GM12878 (cell line): ENCODE data around the gene USP16. TPM values are rescaled to one million over a fixed set of nuclear protein-coding genes. Genes with fewer than 3 reads are reported as not detected.

Experiments
- ATAC-seq: fragments of 200-7000 bp; cut with Tn5 transposase; 3 replicates; pipeline ENCODE4 v1.9.1; 2020; ENCODE audit warnings: mild to moderate bottlenecking, moderate library complexity
- BruUV-seq: library from RNA; stranded (reverse); fragments of 400-500 nt; replicated peaks from 2 replicates; lab custom pipeline; 2021; lab: Mats Ljungman, UMichigan
- CTCF ChIA-PET: fragments of 300-600 bp; sonication (Branson Sonifier 250); formaldehyde crosslinking; extraction: SDS; loops from one replicate; lab custom pipeline; 2021; ENCODE audit warnings: inconsistent platforms; lab: Yijun Ruan, JAX
- POLR2A ChIA-PET: fragments of 350-600 bp; formaldehyde crosslinking; extraction: SDS; loops from one replicate; lab custom pipeline; 2021; ENCODE audit warnings: inconsistent platforms; lab: Charles Lee
- RAD21 ChIA-PET: fragments of 300-600 bp; sonication (Branson Sonifier 250); formaldehyde crosslinking; loops from one replicate; lab custom pipeline; 2023; ENCODE audit warnings: antibody characterized with exemption; ENCODE audit not compliant: unreplicated experiment; lab: Charles Lee
- SMC1A ChIA-PET: fragments of 300-600 bp; sonication (Branson Sonifier 250); formaldehyde crosslinking; loops from one replicate; lab custom pipeline; 2023; ENCODE audit not compliant: unreplicated experiment, uncharacterized antibody; lab: Charles Lee
- DNase-seq: peaks from one replicate; pipeline ENCODE4 v3.0.0-alpha.2; 2011; ENCODE audit warnings: low read depth, low spot score
- FAIRE-seq: peaks from 3 replicates; lab custom pipeline; 2011; peaks lifted over from hg19 to GRCh38; lab: Jason Lieb, UNC
- H2AFZ ChIP-seq: 2 replicates; pipeline ENCODE4 v1.6.0; 2011; ENCODE audit warnings: low read depth, low read length, control low read depth; ENCODE audit not compliant: control insufficient read depth
- H3K27ac ChIP-seq: 2 replicates; pipeline ENCODE4 v1.5.1; 2011; ENCODE audit warnings: control low read depth; ENCODE audit not compliant: control insufficient read depth, insufficient read depth
- H3K27me3 ChIP-seq, 2 experiments: replicated peaks in 1 of 2; 2 replicates each; pipeline versions ENCODE4 v1.6.0 to v1.6.1; 2011; ENCODE audit warnings: low read length in 1 of 2; ENCODE audit not compliant: control insufficient read depth in 2 of 2, insufficient read depth in 2 of 2
- H3K36me3 ChIP-seq, 2 experiments: 2 replicates each; pipeline ENCODE4 v1.5.1; 2011; ENCODE audit warnings: low read length in 1 of 2; ENCODE audit not compliant: control insufficient read depth in 2 of 2, insufficient read depth in 2 of 2
- H3K4me1 ChIP-seq: 2 replicates; pipeline ENCODE4 v1.6.1; 2011; ENCODE audit warnings: mild to moderate bottlenecking, low read length, moderate library complexity, mixed read lengths; ENCODE audit not compliant: control insufficient read depth, insufficient read depth
- H3K4me2 ChIP-seq: 2 replicates; pipeline ENCODE4 v1.6.0; 2011; ENCODE audit warnings: control low read depth; ENCODE audit not compliant: control insufficient read depth, insufficient read depth
- H3K4me3 ChIP-seq: fragments of 200-600 bp; sonication (generic); 2 replicates; pipeline ENCODE4 v1.5.1; 2016
- H3K79me2 ChIP-seq: 2 replicates; pipeline ENCODE4 v1.6.0; 2011; ENCODE audit warnings: low read length; ENCODE audit not compliant: control insufficient read depth, insufficient read depth
- H3K9ac ChIP-seq: 2 replicates; pipeline ENCODE4 v1.8.0; 2011; ENCODE audit warnings: low read length, control low read depth, mixed read lengths; ENCODE audit not compliant: control insufficient read depth, insufficient read depth
- H3K9me3 ChIP-seq: replicated peaks from 3 replicates; pipeline ENCODE4 v1.5.1; 2011; ENCODE audit warnings: mild to moderate bottlenecking, low read length; ENCODE audit not compliant: control insufficient read depth, insufficient read depth
- H4K20me1 ChIP-seq: 2 replicates; pipeline ENCODE4 v1.6.0; 2011; ENCODE audit not compliant: control insufficient read depth, insufficient read depth
- ASH2L ChIP-seq: fragments of 300-600, 200-600 bp; sonication (generic); IDR thresholded peaks from 2 replicates; pipeline ENCODE4 v1.6.1; 2017; ENCODE audit warnings: low read depth, mild to moderate bottlenecking, borderline replicate concordance
- BRCA1 ChIP-seq: IDR thresholded peaks from 2 replicates; pipeline ENCODE4 v1.6.1; 2011; ENCODE audit warnings: low read depth, low read length, improper control_type of control experiment
- DPF2 ChIP-seq: fragments of 450-650 bp; IDR thresholded peaks from 2 replicates; pipeline ENCODE4 v1.6.1; 2017; ENCODE audit warnings: mild to moderate bottlenecking
- FOXM1 ChIP-seq: IDR thresholded peaks from 2 replicates; pipeline ENCODE4 v1.6.1; 2012; ENCODE audit warnings: low read depth, mild to moderate bottlenecking, inconsistent platforms, low read length, moderate library complexity
- GATAD2B ChIP-seq: fragments of 450-650 bp; conservative IDR thresholded peaks from 2 replicates; pipeline ENCODE4 v1.6.1; 2017; ENCODE audit warnings: low read depth, mild to moderate bottlenecking, moderate library complexity
- IKZF1 ChIP-seq: fragments of 450-650 bp; conservative IDR thresholded peaks from 2 replicates; pipeline ENCODE4 v1.6.1; 2017; ENCODE audit warnings: antibody characterized with exemption, mild to moderate bottlenecking
- MAX ChIP-seq: IDR thresholded peaks from 2 replicates; pipeline ENCODE4 v1.6.1; 2012; ENCODE audit warnings: low read depth, low read length, improper control_type of control experiment
- MEF2B ChIP-seq: fragments of 450-650 bp; IDR thresholded peaks from 2 replicates; pipeline ENCODE4 v1.6.1; 2018; ENCODE audit warnings: mild to moderate bottlenecking, moderate library complexity; ENCODE audit not compliant: partially characterized antibody, poor library complexity, severe bottlenecking
- POLR2A ChIP-seq: IDR thresholded peaks from 2 replicates; pipeline ENCODE4 v1.6.1; 2011; ENCODE audit warnings: low read depth, mild to moderate bottlenecking, low read length
- POLR2AphosphoS5 ChIP-seq: IDR thresholded peaks from 2 replicates; pipeline ENCODE4 v1.6.1; 2011; ENCODE audit warnings: mild to moderate bottlenecking, low read length, inconsistent platforms
- RB1 ChIP-seq: fragments of 450-650 bp; formaldehyde crosslinking; IDR thresholded peaks from 2 replicates; pipeline ENCODE4 v1.6.1; 2017; ENCODE audit warnings: mild to moderate bottlenecking, borderline replicate concordance
- SIN3A ChIP-seq: IDR thresholded peaks from 2 replicates; pipeline ENCODE4 v1.6.1; 2012; ENCODE audit warnings: low read depth, low read length, improper control_type of control experiment
- STAT1 ChIP-seq: fragments of 450-650 bp; conservative IDR thresholded peaks from 2 replicates; pipeline ENCODE4 v1.6.1; 2014; ENCODE audit warnings: antibody characterized with exemption, mild to moderate bottlenecking
- SUPT20H ChIP-seq: IDR thresholded peaks from 2 replicates; pipeline ENCODE4 v1.6.1; 2011; ENCODE audit warnings: low read depth, mild to moderate bottlenecking, low read length, moderate library complexity, borderline replicate concordance; ENCODE audit not compliant: control insufficient read depth
- WGBS: methylation state at CpG from one replicate; pipeline ENCODE4 v1.1.6; 2016; ENCODE audit warnings: low lambda C conversion rate; ENCODE audit not compliant: insufficient replicate concordance, insufficient coverage; ENCODE audit errors: missing lambda C conversion rate; 5-methylcytosine and 5-hydroxymethylcytosine counted together
- in situ Hi-C: fragments of 300-500 bp; cut with MboI; formaldehyde crosslinking; loops from 9 replicates; pipeline ENCODE4 v1.14.3; 2018; ENCODE audit warnings: mixed read lengths
- intact Hi-C: fragments of 100-400 bp; cut with micrococcal nuclease; formaldehyde crosslinking; loops from one replicate; pipeline ENCODE4 v1.14.2; 2022; ENCODE audit not compliant: unreplicated experiment
- polyA plus RNA-seq, 11 experiments: library from polyadenylated mRNA; depleted of rRNA in 4 of 11; unstranded in 6 of 11; stranded (reverse) in 5 of 11; fragments of >200 nt; fragmentation: Nextera tagmentation in 4 of 11; fragmentation: Illumina TruSeq in 1 of 11; extraction: Ambion mirVana in 4 of 11; extraction: Trizol in 1 of 11; gene quantifications; 1 replicate in 1 of 11; 2 replicates in 10 of 11; pipeline versions ENCODE4 v1.2.1 to v1.2.3, GENCODE V29; 2011 to 2016; ENCODE audit warnings: inconsistent platforms in 2 of 11, missing spikeins in 2 of 11, low read depth in 1 of 11
- total RNA-seq, 4 experiments: library from RNA; depleted of rRNA in 3 of 4; stranded (reverse); fragments of >200 nt in 3 of 4; fragmentation: Illumina TruSeq in 1 of 4; extraction: Trizol in 1 of 4; gene quantifications; 2 replicates each; pipeline versions ENCODE4 v1.2.1 to v1.2.3, GENCODE V29; 2013 to 2021
- TF ChIP-seq, protein P1 (sequence below): fragments of 450-650 bp; IDR thresholded peaks from 2 replicates; pipeline ENCODE4 v1.6.1; 2017; ENCODE audit warnings: borderline replicate concordance

Gene USP16
- total and polyA plus RNA-seq, 10 of the 15 experiments (the other 5 are each of a cell fraction or from before 2014, with no cell fraction given): 29.5 to 68.7 (median 52.3) TPM

DNA sequence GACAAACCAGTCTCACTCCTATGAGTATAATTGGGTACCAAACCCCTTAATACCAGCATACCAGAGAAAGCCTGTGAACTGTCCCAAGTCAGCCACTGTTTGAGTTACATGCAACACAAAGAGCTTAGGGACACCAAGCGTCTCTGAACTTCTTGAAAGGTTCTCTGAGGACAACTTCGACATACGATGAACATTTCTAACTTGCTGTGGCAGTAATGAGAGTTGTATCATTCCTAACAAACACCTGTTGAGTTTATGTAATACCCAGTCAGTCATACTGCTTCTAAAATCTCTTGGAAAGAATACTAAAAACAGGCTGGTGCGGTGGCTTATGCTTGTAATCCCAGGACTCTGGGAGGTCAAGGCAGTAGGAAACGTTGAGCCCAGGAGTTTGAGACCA is 30.6 kb downstream of the USP16 start:
- ChIA-PET SMC1A (interaction anchor here (1.3 kb wide), 1 partner anchor 67 kb away, joined by 3 read pairs; no protein-coding TSS in a partner anchor), POLR2A (interaction anchor here (0.6 kb wide), 1 partner anchor 26 kb away, joined by 3 read pairs; no protein-coding TSS in a partner anchor), RAD21 (no interaction called here), CTCF (no interaction called here)
- H3K27ac ChIP-seq: no peak overlapping the region
- DNase-seq (no peak), ATAC-seq (no peak), FAIRE-seq (no peak)
- H4K20me1 ChIP-seq: no peaks in the 10 kb centered on the region
- no peaks in the 10 kb centered on the region for H3K79me2 ChIP-seq
- WGBS: 96% methylated on average over 5 of the region's 5 CpGs
- in situ Hi-C loops (no loop called here), intact Hi-C loops (no loop called here)
- peak; percentile 67; the same call in 1 of the 2 replicates for TF ChIP-seq POLR2AphosphoS5
- 0 out of 2 replicates have a peak, but pooled peaks have one; percentile 22 for TF ChIP-seq POLR2A
- no peak for TF ChIP-seq MAX
- no peak for TF ChIP-seq IKZF1
- no peak for TF ChIP-seq GATAD2B
- H3K4me2 ChIP-seq: no peak overlapping the region
- H2AFZ ChIP-seq: no peak overlapping the region
- no peaks in the 10 kb centered on the region for H3K4me1 ChIP-seq
- H3K27me3 ChIP-seq: no peaks in the 10 kb centered on the region
- H3K9me3 ChIP-seq: no peaks in the 10 kb centered on the region; the same call in 2 of the 3 replicates
- BruUV-seq: no TSS peak
- peaks cover 6 to 33% of the 10 kb centered on the region in 2 experiments for H3K36me3 ChIP-seq
- H3K4me3 ChIP-seq: no peak overlapping the region
- H3K9ac ChIP-seq: no peak overlapping the region

DNA sequence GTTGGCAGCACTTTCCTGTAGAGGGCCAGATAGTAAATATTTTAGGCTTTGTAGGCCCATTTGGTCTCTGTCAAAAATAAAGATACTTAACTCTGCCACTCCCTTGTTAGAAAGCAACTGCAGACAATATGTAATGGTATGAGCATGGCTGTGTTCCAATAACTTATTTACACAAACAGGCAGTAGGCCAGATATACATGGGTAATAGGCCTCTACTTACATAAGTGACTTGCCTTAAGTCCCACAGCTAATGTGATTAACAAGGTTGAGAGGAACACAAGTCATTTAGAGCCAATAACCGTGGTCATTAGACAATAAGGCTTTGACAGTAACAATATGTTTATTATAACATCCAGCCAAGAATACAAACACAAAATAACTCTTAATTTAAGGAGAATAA is 31.5 kb downstream of the USP16 start:
- intact Hi-C loops: no loop called here
- WGBS: 100% methylated on average over 1 of the region's 1 CpG
- no peak overlapping the region for H2AFZ ChIP-seq
- in situ Hi-C loops: no loop called here
- no peak; the same call in 2 of the 3 replicates for ATAC-seq
- no peak overlapping the region for H3K4me3 ChIP-seq
- no peak overlapping the region for H3K9ac ChIP-seq
- peaks cover 9 to 40% of the 10 kb centered on the region in 2 experiments for H3K36me3 ChIP-seq
- no peaks in the 10 kb centered on the region for H3K79me2 ChIP-seq
- no peaks in the 10 kb centered on the region; the same call in 2 of the 3 replicates for H3K9me3 ChIP-seq
- ChIA-PET RAD21 (no interaction called here), CTCF (interaction anchor here (1.1 kb wide), 1 partner anchor 14 kb away, joined by 3 read pairs; no protein-coding TSS in a partner anchor), POLR2A (interaction anchor here (0.7 kb wide), 1 partner anchor 13 kb away, joined by 4 read pairs; no protein-coding TSS in a partner anchor), SMC1A (interaction anchor here (1.0 to 1.1 kb wide), 3 partner anchors 9 to 38 kb away, joined by 3 to 4 read pairs (median 3); partner anchors contain the start of gene RWDD2B)
- H4K20me1 ChIP-seq: no peaks in the 10 kb centered on the region
- H3K4me2 ChIP-seq: no peak overlapping the region
- no peak for TF ChIP-seq BRCA1
- TF ChIP-seq DPF2: no peak
- TF ChIP-seq, protein P1, sequence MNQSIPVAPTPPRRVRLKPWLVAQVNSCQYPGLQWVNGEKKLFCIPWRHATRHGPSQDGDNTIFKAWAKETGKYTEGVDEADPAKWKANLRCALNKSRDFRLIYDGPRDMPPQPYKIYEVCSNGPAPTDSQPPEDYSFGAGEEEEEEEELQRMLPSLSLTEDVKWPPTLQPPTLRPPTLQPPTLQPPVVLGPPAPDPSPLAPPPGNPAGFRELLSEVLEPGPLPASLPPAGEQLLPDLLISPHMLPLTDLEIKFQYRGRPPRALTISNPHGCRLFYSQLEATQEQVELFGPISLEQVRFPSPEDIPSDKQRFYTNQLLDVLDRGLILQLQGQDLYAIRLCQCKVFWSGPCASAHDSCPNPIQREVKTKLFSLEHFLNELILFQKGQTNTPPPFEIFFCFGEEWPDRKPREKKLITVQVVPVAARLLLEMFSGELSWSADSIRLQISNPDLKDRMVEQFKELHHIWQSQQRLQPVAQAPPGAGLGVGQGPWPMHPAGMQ: no peak
- TF ChIP-seq MEF2B: no peak
- TF ChIP-seq SIN3A: no peak
- TF ChIP-seq MAX: no peak
- no peak for TF ChIP-seq ASH2L
- TF ChIP-seq SUPT20H: no peak
- TF ChIP-seq RB1: no peak
- TF ChIP-seq STAT1: no peak
- TF ChIP-seq FOXM1: no peak
- H3K27ac ChIP-seq: no peak overlapping the region
- no TSS peak for BruUV-seq
- no peak for FAIRE-seq
- H3K4me1 ChIP-seq: no peaks in the 10 kb centered on the region
- no peaks in the 10 kb centered on the region for H3K27me3 ChIP-seq
- no peak for DNase-seq
